ENCODE data around the gene PTGER4. TPM values are rescaled to one million over a fixed set of nuclear protein-coding genes. Genes with fewer than 3 reads are reported as not detected.

PTGER4 gene
- total RNA-seq, 3 donors from 2014 or later (not counting 1 experiment from before 2014, with no cell fraction given), result 112 to 126 (median 117) TPM

DNA sequence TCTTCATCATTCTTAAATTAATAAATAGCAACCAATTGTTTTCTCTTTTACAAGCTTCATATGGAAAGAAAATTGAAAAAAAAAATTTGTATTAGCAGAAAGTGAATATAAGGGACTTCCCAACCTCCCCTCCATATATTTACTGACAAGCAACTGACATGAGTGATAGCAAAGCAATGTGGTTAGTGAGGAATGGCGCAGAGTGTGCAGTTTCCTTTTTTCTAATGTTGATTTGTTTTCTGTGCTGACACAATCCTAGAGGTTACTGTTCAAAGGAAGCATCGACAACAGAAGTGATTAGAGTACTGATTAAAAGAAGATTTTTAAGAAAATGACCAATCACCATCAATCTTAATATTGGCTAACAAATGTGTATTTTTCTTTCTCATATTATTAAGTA lies 1.7 kb upstream of the PTGER4 start:
- peaks cover 76 to 80% of the 10 kb centered on the region in 2 donors for H3K4me1 Mint-ChIP-seq
- H3K27ac ChIP-seq (ENCODE audit: low read length), result no peak overlapping the region
- no peaks in the 10 kb centered on the region for H3K27me3 Mint-ChIP-seq (ENCODE audit: low read depth in 2 of 2)
- H3K9me3 Mint-ChIP-seq, result no peaks in the 10 kb centered on the region
- H3K4me3 Mint-ChIP-seq, result peak overlapping the region; percentile 32
- H3K4me1 ChIP-seq (ENCODE audit: control insufficient read depth, insufficient read depth, low read length), result peaks cover 28% of the 10 kb centered on the region
- DNase-seq (peak in 1 of 2 donors; percentile 66), ATAC-seq (no peak)
- intact Hi-C loops (cut with micrococcal nuclease), result loop anchor here (2.0 kb wide), 1 partner anchor 241 kb away; no protein-coding TSS in a partner anchor
- peaks cover 13% of the 10 kb centered on the region for H3K36me3 Mint-ChIP-seq
- H3K27ac Mint-ChIP-seq, result peak overlapping the region; percentile 91 to 95
- peaks cover 3% of the 10 kb centered on the region for H3K36me3 ChIP-seq (ENCODE audit: control insufficient read depth, insufficient read depth, low read length)
- WGBS (ENCODE audit: insufficient coverage), result 25% methylated on average over 1 of the region's 2 CpGs
- TF ChIP-seq, protein P1, sequence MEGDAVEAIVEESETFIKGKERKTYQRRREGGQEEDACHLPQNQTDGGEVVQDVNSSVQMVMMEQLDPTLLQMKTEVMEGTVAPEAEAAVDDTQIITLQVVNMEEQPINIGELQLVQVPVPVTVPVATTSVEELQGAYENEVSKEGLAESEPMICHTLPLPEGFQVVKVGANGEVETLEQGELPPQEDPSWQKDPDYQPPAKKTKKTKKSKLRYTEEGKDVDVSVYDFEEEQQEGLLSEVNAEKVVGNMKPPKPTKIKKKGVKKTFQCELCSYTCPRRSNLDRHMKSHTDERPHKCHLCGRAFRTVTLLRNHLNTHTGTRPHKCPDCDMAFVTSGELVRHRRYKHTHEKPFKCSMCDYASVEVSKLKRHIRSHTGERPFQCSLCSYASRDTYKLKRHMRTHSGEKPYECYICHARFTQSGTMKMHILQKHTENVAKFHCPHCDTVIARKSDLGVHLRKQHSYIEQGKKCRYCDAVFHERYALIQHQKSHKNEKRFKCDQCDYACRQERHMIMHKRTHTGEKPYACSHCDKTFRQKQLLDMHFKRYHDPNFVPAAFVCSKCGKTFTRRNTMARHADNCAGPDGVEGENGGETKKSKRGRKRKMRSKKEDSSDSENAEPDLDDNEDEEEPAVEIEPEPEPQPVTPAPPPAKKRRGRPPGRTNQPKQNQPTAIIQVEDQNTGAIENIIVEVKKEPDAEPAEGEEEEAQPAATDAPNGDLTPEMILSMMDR (IDR thresholded peaks at IDR 0.05), result no peak
- H3K9me3 ChIP-seq (ENCODE audit: control insufficient read depth, insufficient read depth, low read length), result no peaks in the 10 kb centered on the region
- no peak overlapping the region for H3K4me3 ChIP-seq (ENCODE audit: low read length)
- H3K27me3 ChIP-seq (ENCODE audit: control insufficient read depth, insufficient read depth, low read length), result no peaks in the 10 kb centered on the region

DNA sequence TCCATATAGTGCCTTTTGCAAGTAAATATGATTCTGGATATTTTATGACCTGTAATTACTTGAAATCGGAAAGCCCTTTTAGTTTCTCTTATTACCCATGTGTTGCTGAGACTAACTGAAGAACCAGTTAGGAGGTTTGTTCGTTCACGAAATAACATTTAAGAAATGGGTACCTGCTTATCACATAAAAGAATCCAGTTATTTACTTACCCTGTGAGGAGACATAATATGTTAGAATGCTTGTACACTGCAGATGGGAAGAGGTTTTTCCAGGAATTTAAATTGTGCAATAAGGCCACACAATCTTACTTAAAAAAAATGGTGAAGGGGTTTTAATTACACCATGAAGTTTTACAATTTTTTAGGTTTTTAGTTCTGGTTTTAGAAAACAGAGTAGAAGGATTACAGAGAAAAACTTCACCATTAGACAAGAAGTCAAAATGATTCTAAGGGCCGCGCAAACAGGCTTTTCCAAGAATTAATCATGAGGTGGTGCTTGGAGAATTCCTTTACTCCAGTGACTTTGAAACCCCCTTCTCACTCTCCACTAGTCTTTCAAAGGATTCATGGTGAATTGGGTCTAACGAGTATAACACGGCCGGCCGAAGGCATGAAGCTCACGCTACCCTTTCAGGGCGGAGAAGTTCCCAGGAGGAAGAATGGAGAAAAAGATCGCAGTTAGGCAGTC lies 1.1 kb upstream of the PTGER4 start:
- TF ChIP-seq, protein P1 (IDR thresholded peaks at IDR 0.05), result no peak
- peak overlapping the region; percentile 99 for H3K4me3 Mint-ChIP-seq
- Histone ChIP-seq H3K4me3 (ENCODE audit: low read length) (peak overlapping the region; percentile 73), H3K27me3 (ENCODE audit: control insufficient read depth, insufficient read depth, low read length) (no peaks in the 10 kb centered on the region), H3K27ac (ENCODE audit: low read length) (peak overlapping the region; percentile 88), H3K36me3 (ENCODE audit: control insufficient read depth, insufficient read depth, low read length) (peaks cover 4% of the 10 kb centered on the region), H3K9me3 (ENCODE audit: control insufficient read depth, insufficient read depth, low read length) (no peaks in the 10 kb centered on the region), H3K4me1 (ENCODE audit: control insufficient read depth, insufficient read depth, low read length) (peaks cover 28% of the 10 kb centered on the region)
- H3K27me3 Mint-ChIP-seq (ENCODE audit: low read depth in 2 of 2), result no peaks in the 10 kb centered on the region
- ATAC-seq, result no peak
- intact Hi-C loops (cut with micrococcal nuclease), result loop anchor here (2.0 kb wide), 1 partner anchor 242 kb away; no protein-coding TSS in a partner anchor
- peaks cover 13% of the 10 kb centered on the region for H3K36me3 Mint-ChIP-seq
- no peaks in the 10 kb centered on the region for H3K9me3 Mint-ChIP-seq
- WGBS (ENCODE audit: insufficient coverage), result 5% methylated on average over 9 of the region's 12 CpGs
- H3K4me1 Mint-ChIP-seq, result peaks cover 82 to 86% of the 10 kb centered on the region in 2 donors
- peak in 1 of 2 donors; percentile 33 for DNase-seq
- H3K27ac Mint-ChIP-seq, result peak overlapping the region; percentile 91 to 95

- no peaks in the 10 kb centered on the region for H3K9me3 ChIP-seq (ENCODE audit: control insufficient read depth, insufficient read depth, low read length)
- intact Hi-C loops (cut with micrococcal nuclease), result loop anchor here (2.0 kb wide), 1 partner anchor 243 kb away; no protein-coding TSS in a partner anchor
- Mint-ChIP-seq H3K27me3 (ENCODE audit: low read depth in 2 of 2) (no peaks in the 10 kb centered on the region), H3K9me3 (no peaks in the 10 kb centered on the region), H3K27ac (peak overlapping the region; percentile 91 to 95), H3K4me3 (peak overlapping the region; percentile 99), H3K36me3 (peaks cover 13% of the 10 kb centered on the region), H3K4me1 (peaks cover 87 to 91% of the 10 kb centered on the region in 2 donors)
- peaks cover 28% of the 10 kb centered on the region for H3K4me1 ChIP-seq (ENCODE audit: control insufficient read depth, insufficient read depth, low read length)
- H3K27me3 ChIP-seq (ENCODE audit: control insufficient read depth, insufficient read depth, low read length), result no peaks in the 10 kb centered on the region
- H3K4me3 ChIP-seq (ENCODE audit: low read length), result peak overlapping the region; percentile 73
- H3K27ac ChIP-seq (ENCODE audit: low read length), result peak overlapping the region; percentile 88
- TF ChIP-seq, protein P1 (IDR thresholded peaks at IDR 0.05), result no peak
- WGBS (ENCODE audit: insufficient coverage), result under 1% methylated on average over 53 of the region's 60 CpGs
- ATAC-seq (peak; percentile 68 to 84 (median 77)), DNase-seq (peak; percentile 80 to 94)
- H3K36me3 ChIP-seq (ENCODE audit: control insufficient read depth, insufficient read depth, low read length), result peaks cover 4% of the 10 kb centered on the region
These were observed 385 bp upstream of the PTGER4 start for GRCh38 chr5:40679148-40679912.

Measured in natural killer cell (primary cell).